ENCODE data around the gene ATP2B3.

The ATP2B3 gene

DNA sequence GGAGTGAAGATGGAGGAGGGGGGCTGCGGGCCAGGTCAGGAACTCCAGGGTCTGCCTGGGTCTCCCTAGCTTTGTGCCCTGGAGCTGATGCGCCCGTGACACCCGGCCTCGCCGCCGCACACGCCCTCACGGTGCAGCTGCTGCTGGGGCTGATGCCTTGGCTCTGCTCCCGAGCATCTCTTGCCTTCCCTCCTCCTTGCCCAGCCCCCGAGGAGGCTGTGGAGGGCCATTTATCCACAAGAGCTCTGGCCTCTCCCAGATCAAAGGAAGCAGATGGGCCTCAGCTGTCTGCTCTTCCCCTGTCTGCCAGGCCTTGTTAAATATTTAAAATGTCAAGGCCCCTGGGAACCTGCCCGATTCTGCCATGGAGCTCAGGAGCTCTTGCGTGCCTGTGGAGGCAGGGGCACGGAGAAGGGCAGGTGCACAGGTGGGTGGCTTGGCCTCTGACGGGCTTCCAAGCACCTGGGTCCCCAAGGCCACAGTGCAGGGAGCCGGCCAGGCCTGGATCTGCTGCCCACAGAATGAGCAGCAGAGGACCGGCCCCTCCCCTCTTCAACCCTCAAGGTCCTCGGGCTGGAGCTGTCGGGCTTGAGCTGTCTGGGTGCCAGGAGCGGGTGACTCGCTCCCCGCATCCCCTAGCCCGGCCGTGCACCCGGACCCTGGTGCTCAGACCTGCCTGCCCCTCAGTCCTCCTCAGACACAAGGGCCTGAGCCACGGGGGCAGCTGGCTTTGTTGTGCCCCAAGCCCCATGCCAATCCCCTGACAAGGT is 20.3 kb downstream of the ATP2B3 start:
- H3K79me2 ChIP-seq (ENCODE audit: insufficient read depth, low read length): no peaks in the 10 kb centered on the region
- no peaks in the 10 kb centered on the region for H3F3A ChIP-seq (ENCODE audit: insufficient read depth, low read length)
- H3K4me3 ChIP-seq (ENCODE audit: low read depth, low read length, poor library complexity, severe bottlenecking): no peak overlapping the region
- no peak overlapping the region for H3K4me2 ChIP-seq (ENCODE audit: low read length)
- no peak overlapping the region for H2AFZ ChIP-seq (ENCODE audit: low read length)
- H3K9ac ChIP-seq (ENCODE audit: low read length): no peak overlapping the region
- no peaks in the 10 kb centered on the region for H3K4me1 ChIP-seq (ENCODE audit: insufficient read depth, low read length, severe bottlenecking)
- H3K9me2 ChIP-seq (ENCODE audit: low read depth, low read length): no peaks in the 10 kb centered on the region
- TF ChIP-seq, protein P1, sequence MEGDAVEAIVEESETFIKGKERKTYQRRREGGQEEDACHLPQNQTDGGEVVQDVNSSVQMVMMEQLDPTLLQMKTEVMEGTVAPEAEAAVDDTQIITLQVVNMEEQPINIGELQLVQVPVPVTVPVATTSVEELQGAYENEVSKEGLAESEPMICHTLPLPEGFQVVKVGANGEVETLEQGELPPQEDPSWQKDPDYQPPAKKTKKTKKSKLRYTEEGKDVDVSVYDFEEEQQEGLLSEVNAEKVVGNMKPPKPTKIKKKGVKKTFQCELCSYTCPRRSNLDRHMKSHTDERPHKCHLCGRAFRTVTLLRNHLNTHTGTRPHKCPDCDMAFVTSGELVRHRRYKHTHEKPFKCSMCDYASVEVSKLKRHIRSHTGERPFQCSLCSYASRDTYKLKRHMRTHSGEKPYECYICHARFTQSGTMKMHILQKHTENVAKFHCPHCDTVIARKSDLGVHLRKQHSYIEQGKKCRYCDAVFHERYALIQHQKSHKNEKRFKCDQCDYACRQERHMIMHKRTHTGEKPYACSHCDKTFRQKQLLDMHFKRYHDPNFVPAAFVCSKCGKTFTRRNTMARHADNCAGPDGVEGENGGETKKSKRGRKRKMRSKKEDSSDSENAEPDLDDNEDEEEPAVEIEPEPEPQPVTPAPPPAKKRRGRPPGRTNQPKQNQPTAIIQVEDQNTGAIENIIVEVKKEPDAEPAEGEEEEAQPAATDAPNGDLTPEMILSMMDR (IDR thresholded peaks at IDR 0.05; ENCODE audit: low read length): no peak
- no peak for TF ChIP-seq EZH2 (IDR thresholded peaks at IDR 0.05; ENCODE audit: borderline replicate concordance, low read length)
- H3K36me3 ChIP-seq (ENCODE audit: insufficient read depth, low read length): no peaks in the 10 kb centered on the region
- no peaks in the 10 kb centered on the region for H4K20me1 ChIP-seq (ENCODE audit: insufficient read depth, low read length)
- 0 out of 2 replicates have a peak, but pooled peaks cover 5% of the 10 kb centered on the region for H3K27me3 ChIP-seq (ENCODE audit: insufficient read depth, low read length)
- H3K9me3 ChIP-seq (ENCODE audit: low read length): no peaks in the 10 kb centered on the region
- no peak overlapping the region for H3K27ac ChIP-seq (ENCODE audit: low read depth, low read length, poor library complexity, severe bottlenecking)

DNA sequence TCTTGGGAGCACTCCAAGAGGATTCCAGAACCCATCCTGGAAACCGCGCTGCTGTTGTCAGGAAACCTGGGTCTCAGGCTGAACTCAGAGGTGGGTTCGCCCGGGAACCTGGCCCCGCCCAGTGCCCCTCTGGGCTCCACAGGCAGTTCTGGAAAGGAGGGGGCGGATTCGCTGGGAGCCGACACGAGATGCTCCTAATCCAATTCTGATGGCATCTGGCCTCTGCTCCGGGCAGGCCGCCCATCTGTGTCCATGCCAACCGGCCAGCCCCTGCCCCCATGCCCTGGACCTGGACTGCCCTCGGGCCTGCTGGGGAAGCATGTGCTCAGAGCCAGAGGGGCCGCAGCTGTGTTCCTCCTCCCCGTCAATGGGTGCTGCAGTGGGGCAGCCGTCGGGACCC is 21.0 kb downstream of the ATP2B3 start:
- Histone ChIP-seq H2AFZ (ENCODE audit: low read length) (no peak overlapping the region), H3K4me2 (ENCODE audit: low read length) (no peak overlapping the region), H3K9me2 (ENCODE audit: low read depth, low read length) (no peaks in the 10 kb centered on the region), H3K9ac (ENCODE audit: low read length) (no peak overlapping the region), H3K4me1 (ENCODE audit: insufficient read depth, low read length, severe bottlenecking) (no peaks in the 10 kb centered on the region), H3K27ac (ENCODE audit: low read depth, low read length, poor library complexity, severe bottlenecking) (no peak overlapping the region), H4K20me1 (ENCODE audit: insufficient read depth, low read length) (no peaks in the 10 kb centered on the region), H3F3A (ENCODE audit: insufficient read depth, low read length) (no peaks in the 10 kb centered on the region), H3K4me3 (ENCODE audit: low read depth, low read length, poor library complexity, severe bottlenecking) (no peak overlapping the region), H3K36me3 (ENCODE audit: insufficient read depth, low read length) (no peaks in the 10 kb centered on the region), H3K27me3 (ENCODE audit: insufficient read depth, low read length) (0 out of 2 replicates have a peak, but pooled peaks cover 5% of the 10 kb centered on the region), H3K79me2 (ENCODE audit: insufficient read depth, low read length) (no peaks in the 10 kb centered on the region), H3K9me3 (ENCODE audit: low read length) (no peaks in the 10 kb centered on the region)
- TF ChIP-seq EZH2 (IDR thresholded peaks at IDR 0.05; ENCODE audit: borderline replicate concordance, low read length): no peak
- TF ChIP-seq, protein P1 (IDR thresholded peaks at IDR 0.05; ENCODE audit: low read length): no peak

DNA sequence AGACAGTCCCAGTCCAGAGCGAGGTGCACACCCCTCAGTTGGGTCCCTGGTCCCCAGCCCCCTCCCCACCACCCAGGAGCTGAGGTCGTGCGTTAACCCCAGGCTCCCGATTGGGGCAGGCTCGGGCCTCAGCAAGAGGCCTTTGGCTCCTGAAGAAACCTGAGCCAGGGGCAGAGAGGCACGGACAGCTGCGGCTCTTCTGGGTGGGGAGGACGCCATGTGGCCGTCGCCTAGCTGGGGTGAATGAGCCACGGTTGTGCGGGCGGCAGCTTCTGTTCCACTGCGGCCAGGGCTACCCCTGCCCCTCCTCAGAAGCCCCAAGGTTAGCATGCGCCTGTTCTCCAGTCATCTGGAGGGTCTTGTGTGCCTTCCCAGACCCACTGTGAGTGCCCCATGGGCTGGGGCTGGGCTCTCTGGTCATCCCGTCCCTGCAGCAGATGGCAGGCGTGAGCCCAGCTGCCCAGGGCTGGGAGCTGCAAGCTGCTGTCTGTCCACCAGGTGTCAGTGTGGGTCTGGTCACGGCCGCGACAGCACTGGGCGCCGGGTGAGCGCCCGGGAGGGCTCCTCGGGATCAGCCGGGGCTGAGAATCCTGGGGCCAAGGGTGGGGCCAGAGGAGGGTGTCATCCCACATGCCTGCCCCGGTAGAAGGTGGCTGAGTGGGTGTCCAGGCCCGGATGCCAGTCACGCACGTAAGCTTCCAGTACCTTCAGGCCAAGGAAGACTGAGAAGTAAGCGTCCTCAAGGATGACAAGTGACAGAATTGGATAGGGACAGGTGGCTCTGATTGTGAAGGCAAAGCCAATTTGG is 21.9 kb downstream of the ATP2B3 start:
- H3K36me3 ChIP-seq (ENCODE audit: insufficient read depth, low read length): no peaks in the 10 kb centered on the region
- H3K27me3 ChIP-seq (ENCODE audit: insufficient read depth, low read length): 0 out of 2 replicates have a peak, but pooled peaks cover 5% of the 10 kb centered on the region
- H3K9me2 ChIP-seq (ENCODE audit: low read depth, low read length): no peaks in the 10 kb centered on the region
- H3F3A ChIP-seq (ENCODE audit: insufficient read depth, low read length): no peaks in the 10 kb centered on the region
- H3K9me3 ChIP-seq (ENCODE audit: low read length): no peaks in the 10 kb centered on the region
- H3K27ac ChIP-seq (ENCODE audit: low read depth, low read length, poor library complexity, severe bottlenecking): no peak overlapping the region
- H3K4me3 ChIP-seq (ENCODE audit: low read depth, low read length, poor library complexity, severe bottlenecking): no peak overlapping the region
- no peaks in the 10 kb centered on the region for H3K4me1 ChIP-seq (ENCODE audit: insufficient read depth, low read length, severe bottlenecking)
- H3K79me2 ChIP-seq (ENCODE audit: insufficient read depth, low read length): no peaks in the 10 kb centered on the region
- no peaks in the 10 kb centered on the region for H4K20me1 ChIP-seq (ENCODE audit: insufficient read depth, low read length)
- H2AFZ ChIP-seq (ENCODE audit: low read length): no peak overlapping the region
- no peak overlapping the region for H3K4me2 ChIP-seq (ENCODE audit: low read length)
- no peak overlapping the region for H3K9ac ChIP-seq (ENCODE audit: low read length)
- TF ChIP-seq, protein P1 (IDR thresholded peaks at IDR 0.05; ENCODE audit: low read length): peak; percentile 63
- TF ChIP-seq EZH2 (IDR thresholded peaks at IDR 0.05; ENCODE audit: borderline replicate concordance, low read length): no peak

All from OCI-LY1 (cell line).